MCF 10A (cell line): ENCODE measurements around the gene NHSL2. TPM values are rescaled to one million over a fixed set of nuclear protein-coding genes. Genes with fewer than 3 reads are reported as not detected.
"Not testable (repeated sequence)": the region's sequence is repeated elsewhere in the genome, so short reads cannot be mapped to it uniquely, and the experiment has no call there.

ENCODE experiments used
- BruUV-seq: library from RNA; stranded (reverse); fragments of 400-500 nt; replicated peaks from 2 replicates; lab custom pipeline; 2021; lab: Mats Ljungman, UMichigan
- CTCF ChIA-PET: fragments of 300-600 bp; sonication (Branson Sonifier 250); formaldehyde crosslinking; extraction: SDS; loops from one replicate; lab custom pipeline; 2021; ENCODE audit warnings: antibody characterized with exemption, inconsistent platforms; lab: Yijun Ruan, JAX
- POLR2A ChIA-PET: fragments of 300-600, 350-650 bp; sonication (Branson Sonifier 250); formaldehyde crosslinking; extraction: SDS; loops from one replicate; lab custom pipeline; 2020; ENCODE audit warnings: antibody characterized with exemption, inconsistent platforms; lab: Yijun Ruan, JAX
- DNase-seq: peaks from one replicate; pipeline ENCODE4 v3.0.0-alpha.2; 2018; ENCODE audit not compliant: unreplicated experiment
- H3K27ac Mint-ChIP-seq: one replicate; pipeline ENCODE4 v1.8.0; 2022; ENCODE audit warnings: mild to moderate bottlenecking, low read depth, mixed read lengths; ENCODE audit not compliant: unreplicated experiment
- H3K27me3 Mint-ChIP-seq: one replicate; pipeline ENCODE4 v1.8.0; 2022; ENCODE audit warnings: mixed read lengths; ENCODE audit not compliant: insufficient read depth, unreplicated experiment
- H3K36me3 Mint-ChIP-seq: one replicate; pipeline ENCODE4 v1.8.0; 2022; ENCODE audit warnings: mild to moderate bottlenecking, moderate library complexity, mixed read lengths; ENCODE audit not compliant: insufficient read depth, unreplicated experiment
- H3K4me1 Mint-ChIP-seq: one replicate; pipeline ENCODE4 v1.8.0; 2022; ENCODE audit warnings: mixed read lengths; ENCODE audit not compliant: insufficient read depth, unreplicated experiment
- H3K4me3 Mint-ChIP-seq: one replicate; pipeline ENCODE4 v1.8.0; 2022; ENCODE audit warnings: mild to moderate bottlenecking, moderate library complexity, mixed read lengths; ENCODE audit not compliant: unreplicated experiment
- H3K9me3 Mint-ChIP-seq: one replicate; pipeline ENCODE4 v1.8.0; 2022; ENCODE audit warnings: mixed read lengths; ENCODE audit not compliant: unreplicated experiment
- CTCF ChIP-seq: fragments of 200-600 bp; IDR thresholded peaks from one replicate; pipeline ENCODE4 v1.8.0; 2022; ENCODE audit warnings: antibody characterized with exemption, mild to moderate bottlenecking; ENCODE audit not compliant: unreplicated experiment
- intact Hi-C: fragments of 100-400 bp; cut with micrococcal nuclease; formaldehyde crosslinking; loops from 2 replicates; pipeline ENCODE4 v1.14.1; 2022
- total RNA-seq: library from RNA; stranded (reverse); gene quantifications from 2 replicates; pipeline ENCODE4 v1.2.3, GENCODE V29; 2022

NHSL2 gene
- total RNA-seq, 1 experiment from 2014 or later, result not detected

- Mint-ChIP-seq H3K27ac (no peak overlapping the region), H3K36me3 (no peaks in the 10 kb centered on the region), H3K27me3 (peaks cover 70% of the 10 kb centered on the region), H3K4me1 (no peaks in the 10 kb centered on the region), H3K9me3 (no peaks in the 10 kb centered on the region), H3K4me3 (no peak overlapping the region)
- POLR2A ChIA-PET, result no interaction called here
- no peak for TF ChIP-seq CTCF
- CTCF ChIA-PET, result no interaction called here
- no TSS peak for BruUV-seq
- no peak for DNase-seq
- intact Hi-C loops, result no loop called here
Observed at GRCh38 chrX:72158773-72159172, 248.1 kb downstream of the NHSL2 start.

- no TSS peak for BruUV-seq
- DNase-seq, result no peak
Observed at GRCh38 chrX:72159769-72160168, 249.1 kb downstream of the NHSL2 start.

GRCh38 chrX:72165551-72165950 is 254.9 kb downstream of the NHSL2 start:
- Mint-ChIP-seq H3K4me1 (no peaks in the 10 kb centered on the region), H3K4me3 (no peak overlapping the region), H3K27me3 (peaks cover 56% of the 10 kb centered on the region), H3K36me3 (no peaks in the 10 kb centered on the region), H3K9me3 (no peaks in the 10 kb centered on the region), H3K27ac (no peak overlapping the region)
- BruUV-seq, result no TSS peak
- DNase-seq, result no peak
- POLR2A ChIA-PET, result no interaction called here
- TF ChIP-seq CTCF, result no peak
- intact Hi-C loops, result no loop called here
- CTCF ChIA-PET, result interaction anchor here (1.0 kb wide), 1 partner anchor 11 kb away, joined by 3 read pairs; no protein-coding TSS in a partner anchor

More at GRCh38 chrX:72159769-72160168, 249.1 kb downstream of the NHSL2 start:
- ChIA-PET POLR2A (no interaction called here), CTCF (no interaction called here)
- H3K27ac Mint-ChIP-seq, result no peak overlapping the region
- no peak for TF ChIP-seq CTCF
- no peak overlapping the region for H3K4me3 Mint-ChIP-seq
- intact Hi-C loops, result no loop called here
- no peaks in the 10 kb centered on the region for H3K36me3 Mint-ChIP-seq
- peaks cover 78% of the 10 kb centered on the region for H3K27me3 Mint-ChIP-seq
- H3K9me3 Mint-ChIP-seq, result no peaks in the 10 kb centered on the region
- no peaks in the 10 kb centered on the region for H3K4me1 Mint-ChIP-seq

GRCh38 chrX:72169008-72169728 is 258.5 kb downstream of the NHSL2 start:
- TF ChIP-seq CTCF, result no peak
- DNase-seq, result no peak
- Mint-ChIP-seq H3K27me3 (peaks cover 45% of the 10 kb centered on the region), H3K4me1 (no peaks in the 10 kb centered on the region), H3K4me3 (no peak overlapping the region), H3K9me3 (no peaks in the 10 kb centered on the region), H3K36me3 (no peaks in the 10 kb centered on the region), H3K27ac (no peak overlapping the region)
- BruUV-seq, result no TSS peak
- ChIA-PET POLR2A (no interaction called here), CTCF (no interaction called here)
- intact Hi-C loops, result no loop called here

GRCh38 chrX:72176289-72176688 is 265.6 kb downstream of the NHSL2 start:
- not testable (repeated sequence) for H3K27ac Mint-ChIP-seq

More at GRCh38 chrX:72176289-72176688, 265.6 kb downstream of the NHSL2 start:
- H3K4me1 Mint-ChIP-seq, CTCF ChIA-PET, H3K4me3 Mint-ChIP-seq, H3K9me3 Mint-ChIP-seq, BruUV-seq, H3K36me3 Mint-ChIP-seq, POLR2A ChIA-PET, intact Hi-C loops, DNase-seq: not testable (repeated sequence)
- H3K27me3 Mint-ChIP-seq, result peaks cover 31% of the 10 kb centered on the region
